Breast epithelium (tissue), 4 donors: ENCODE results near the gene CCPG1. TPM values are rescaled to one million over a fixed set of nuclear protein-coding genes. Genes with fewer than 3 reads are reported as not detected.
"Not testable (repeated sequence)": the region's sequence is repeated elsewhere in the genome, so short reads cannot be mapped to it uniquely, and the experiment has no call there.

ENCODE experiments used
- DNase-seq, 2 donors: peaks; one replicate each; pipeline ENCODE4 v3.0.0-alpha.2; 2019; ENCODE audit warnings: low spot score in 2 of 2
- H3K27ac ChIP-seq, 2 donors: fragments of 200-600 bp; sonication (generic) in 1 of 2; one replicate each; pipeline ENCODE4 v1.5.1; 2016 to 2019; ENCODE audit warnings: mild to moderate bottlenecking in 1 of 2
- H3K27me3 ChIP-seq, 2 donors: fragments of 200-600 bp; sonication (generic) in 1 of 2; one replicate each; pipeline versions ENCODE4 v1.5.1 to v1.6.0; 2017 to 2019; ENCODE audit warnings: control low read depth in 1 of 2, mild to moderate bottlenecking in 1 of 2
- H3K36me3 ChIP-seq: fragments of 200-600 bp; one replicate; pipeline ENCODE4 v1.5.1; 2019
- H3K4me1 ChIP-seq, 2 donors: fragments of 200-600 bp; sonication (generic); one replicate each; pipeline ENCODE4 v1.5.1; 2016 to 2019; ENCODE audit warnings: control low read depth in 1 of 2
- H3K4me3 ChIP-seq, 3 donors: fragments of 200-600 bp; sonication (generic); 1 replicate in 2 of 3; 2 replicates in 1 of 3; pipeline ENCODE4 v1.5.1; 2016 to 2019; ENCODE audit warnings: mild to moderate bottlenecking in 3 of 3, moderate library complexity in 2 of 3
- H3K9me3 ChIP-seq, 2 donors: fragments of 200-600 bp; sonication (generic) in 1 of 2; one replicate each; pipeline ENCODE4 v1.5.1; 2016 to 2019; ENCODE audit warnings: control low read depth in 1 of 2
- POLR2A ChIP-seq: fragments of 450-650 bp; IDR thresholded peaks from one replicate; pipeline ENCODE4 v1.6.1; 2016; ENCODE audit warnings: antibody characterized with exemption, mild to moderate bottlenecking, moderate library complexity
- POLR2AphosphoS5 ChIP-seq, 3 donors: sonication (generic); formaldehyde crosslinking; IDR thresholded peaks; one replicate each; pipeline ENCODE4 v1.6.1; 2017; ENCODE audit warnings: antibody characterized with exemption in 3 of 3
- intact Hi-C: fragments of 100-400 bp; cut with DNase I; formaldehyde crosslinking; loops from one replicate; pipeline ENCODE4 v1.15.1; 2023; ENCODE audit warnings: low total_unique reads
- total RNA-seq, 3 donors: library from RNA; depleted of rRNA; stranded (reverse); fragments of >200 nt; gene quantifications; one replicate each; pipeline ENCODE4 v1.1.0, GENCODE V29; 2016
- TF ChIP-seq, protein P1 (sequence below), 3 donors: fragments of 450-650 bp; IDR thresholded peaks; one replicate each; pipeline ENCODE4 v1.5.1; 2016 to 2017; ENCODE audit warnings: antibody characterized with exemption in 3 of 3, mild to moderate bottlenecking in 3 of 3, moderate library complexity in 3 of 3

CCPG1 gene
- total RNA-seq, 3 donors from 2014 or later = 65.9 to 82.8 (median 74.9) TPM

DNA sequence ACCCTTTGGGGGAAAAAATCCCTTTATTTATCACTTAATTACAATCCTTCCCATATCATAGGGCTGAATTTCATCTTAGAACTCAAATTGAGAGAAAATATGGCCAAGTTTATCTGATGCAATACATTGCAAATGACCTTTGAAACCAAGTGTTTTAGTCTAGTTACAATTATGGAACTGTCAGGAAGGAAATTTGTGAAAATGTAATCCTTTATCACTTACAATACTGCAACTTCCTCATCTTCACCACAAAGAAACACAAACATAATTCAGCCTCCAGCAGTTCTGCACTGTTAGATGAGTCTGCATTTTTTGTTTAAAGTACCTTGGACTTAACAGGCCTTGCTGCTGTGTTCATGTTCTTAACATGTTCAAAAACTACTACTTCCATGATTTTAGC is 4.6 kb downstream of the CCPG1 start:
- H3K36me3 ChIP-seq = no peaks in the 10 kb centered on the region
- H3K4me1 ChIP-seq = no peaks in the 10 kb centered on the region
- intact Hi-C loops = no loop called here
- H3K4me3 ChIP-seq = no peak overlapping the region
- H3K27me3 ChIP-seq = no peaks in the 10 kb centered on the region
- no peak for DNase-seq
- H3K27ac ChIP-seq = no peak overlapping the region
- TF ChIP-seq POLR2AphosphoS5 (IDR thresholded peaks at IDR 0.05) (no peak), POLR2A (no peak)
- TF ChIP-seq, protein P1, sequence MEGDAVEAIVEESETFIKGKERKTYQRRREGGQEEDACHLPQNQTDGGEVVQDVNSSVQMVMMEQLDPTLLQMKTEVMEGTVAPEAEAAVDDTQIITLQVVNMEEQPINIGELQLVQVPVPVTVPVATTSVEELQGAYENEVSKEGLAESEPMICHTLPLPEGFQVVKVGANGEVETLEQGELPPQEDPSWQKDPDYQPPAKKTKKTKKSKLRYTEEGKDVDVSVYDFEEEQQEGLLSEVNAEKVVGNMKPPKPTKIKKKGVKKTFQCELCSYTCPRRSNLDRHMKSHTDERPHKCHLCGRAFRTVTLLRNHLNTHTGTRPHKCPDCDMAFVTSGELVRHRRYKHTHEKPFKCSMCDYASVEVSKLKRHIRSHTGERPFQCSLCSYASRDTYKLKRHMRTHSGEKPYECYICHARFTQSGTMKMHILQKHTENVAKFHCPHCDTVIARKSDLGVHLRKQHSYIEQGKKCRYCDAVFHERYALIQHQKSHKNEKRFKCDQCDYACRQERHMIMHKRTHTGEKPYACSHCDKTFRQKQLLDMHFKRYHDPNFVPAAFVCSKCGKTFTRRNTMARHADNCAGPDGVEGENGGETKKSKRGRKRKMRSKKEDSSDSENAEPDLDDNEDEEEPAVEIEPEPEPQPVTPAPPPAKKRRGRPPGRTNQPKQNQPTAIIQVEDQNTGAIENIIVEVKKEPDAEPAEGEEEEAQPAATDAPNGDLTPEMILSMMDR (IDR thresholded peaks at IDR 0.05) = no peak
- no peaks in the 10 kb centered on the region for H3K9me3 ChIP-seq

DNA sequence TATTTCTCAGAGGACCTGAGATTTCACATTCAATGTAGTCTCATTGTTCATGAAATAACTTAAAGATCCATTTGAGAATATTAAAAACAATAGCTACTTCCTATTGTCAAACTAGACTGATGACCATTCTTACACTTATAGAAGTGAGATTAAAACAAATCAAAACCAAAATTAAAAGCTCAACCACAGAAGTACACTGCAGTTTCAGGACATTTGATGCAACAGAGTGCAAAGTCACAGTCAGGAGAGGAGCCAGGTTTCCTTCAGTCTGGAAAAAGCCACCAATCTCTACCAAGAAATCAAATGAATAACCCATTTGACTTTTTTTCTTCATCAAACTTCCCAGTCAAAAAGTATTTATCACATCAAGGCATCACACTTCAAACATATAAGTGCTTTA is 5.5 kb downstream of the CCPG1 start:
- Histone ChIP-seq H3K4me1 (no peaks in the 10 kb centered on the region), H3K27ac (no peak overlapping the region), H3K4me3 (no peak overlapping the region), H3K27me3 (no peaks in the 10 kb centered on the region), H3K36me3 (no peaks in the 10 kb centered on the region), H3K9me3 (no peaks in the 10 kb centered on the region)
- intact Hi-C loops = no loop called here
- no peak for DNase-seq
- no peak for TF ChIP-seq POLR2A

DNA sequence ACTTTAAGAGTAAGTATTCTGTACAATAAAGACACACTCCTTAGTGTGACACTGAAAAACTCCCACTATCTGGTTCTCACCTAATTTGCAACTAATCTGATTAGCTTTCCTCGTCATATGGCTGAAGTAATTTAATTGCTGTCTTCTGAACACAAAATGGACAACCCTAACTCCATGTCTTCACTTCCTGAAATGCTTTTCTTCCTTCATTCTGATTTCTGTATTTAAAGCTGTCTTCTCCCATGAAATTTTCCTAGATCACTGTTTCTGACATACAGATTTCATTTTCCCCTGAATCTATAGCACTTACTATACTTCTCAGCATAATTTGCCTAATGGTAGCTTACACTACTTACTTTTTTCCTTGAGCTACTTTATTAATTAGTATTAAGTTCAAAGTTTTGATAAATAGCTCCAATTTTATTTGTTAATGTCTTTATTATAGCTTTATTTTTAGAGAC is 6.3 kb downstream of the CCPG1 start:
- no peak for DNase-seq
- H3K4me3 ChIP-seq = no peak overlapping the region
- H3K4me1 ChIP-seq = no peaks in the 10 kb centered on the region
- no peaks in the 10 kb centered on the region for H3K9me3 ChIP-seq
- H3K36me3 ChIP-seq = no peaks in the 10 kb centered on the region
- no peak for TF ChIP-seq POLR2A
- TF ChIP-seq POLR2AphosphoS5 (IDR thresholded peaks at IDR 0.05) = no peak
- TF ChIP-seq, protein P1 (IDR thresholded peaks at IDR 0.05) = no peak
- intact Hi-C loops = no loop called here
- no peak overlapping the region for H3K27ac ChIP-seq
- no peaks in the 10 kb centered on the region for H3K27me3 ChIP-seq

DNA sequence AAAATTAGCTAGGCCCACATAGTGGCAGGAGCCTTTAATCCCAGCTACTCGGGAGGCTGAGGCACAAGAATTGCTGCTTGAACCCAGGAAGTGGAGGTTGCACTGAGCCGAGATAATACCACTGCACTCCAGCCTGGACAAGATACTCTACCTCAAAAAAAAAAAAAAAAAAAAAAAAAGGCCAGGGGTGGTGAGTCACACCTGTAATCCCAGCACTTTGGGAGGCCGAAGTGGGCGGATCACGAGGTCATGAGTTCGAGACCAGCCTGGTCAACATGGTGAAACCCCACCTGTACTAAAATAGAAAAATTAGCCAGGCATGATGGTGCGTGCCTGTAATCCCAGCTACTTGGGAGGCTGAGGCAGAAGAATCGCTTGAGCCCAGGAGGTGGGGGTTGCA is 8.1 kb downstream of the CCPG1 start:
- intact Hi-C loops = not testable (repeated sequence)

DNA sequence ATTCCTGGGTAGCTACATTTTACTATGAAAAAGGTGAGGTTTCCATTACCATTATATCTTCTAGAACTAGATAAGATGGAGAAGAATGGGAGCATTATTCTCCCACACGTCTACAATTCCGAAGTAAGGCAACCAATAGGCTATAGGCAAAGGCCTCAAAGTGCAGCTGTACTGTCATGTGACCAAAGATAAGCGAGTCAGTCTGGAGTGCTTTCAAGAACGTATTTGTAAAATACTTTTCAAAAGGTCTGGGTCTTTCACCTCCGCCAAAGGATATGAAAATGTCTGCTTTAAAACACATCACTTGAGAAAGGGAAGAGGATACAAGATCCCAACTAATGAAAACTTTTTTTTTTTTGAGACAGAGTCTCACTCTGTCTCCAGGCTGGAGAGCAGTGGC is 9.9 kb downstream of the CCPG1 start:
- TF ChIP-seq POLR2A (no peak), POLR2AphosphoS5 (IDR thresholded peaks at IDR 0.05) (no peak)
- TF ChIP-seq, protein P1 (IDR thresholded peaks at IDR 0.05) = no peak
- Histone ChIP-seq H3K4me1 (no peaks in the 10 kb centered on the region), H3K4me3 (no peak overlapping the region), H3K9me3 (no peaks in the 10 kb centered on the region), H3K36me3 (no peaks in the 10 kb centered on the region), H3K27me3 (no peaks in the 10 kb centered on the region), H3K27ac (no peak overlapping the region)
- intact Hi-C loops = no loop called here
- DNase-seq = no peak

More for the DNA sequence above, 8.1 kb downstream of the CCPG1 start:
- DNase-seq, H3K27me3 ChIP-seq, H3K9me3 ChIP-seq, H3K27ac ChIP-seq, H3K4me3 ChIP-seq, H3K4me1 ChIP-seq, H3K36me3 ChIP-seq: not testable (repeated sequence)

DNA sequence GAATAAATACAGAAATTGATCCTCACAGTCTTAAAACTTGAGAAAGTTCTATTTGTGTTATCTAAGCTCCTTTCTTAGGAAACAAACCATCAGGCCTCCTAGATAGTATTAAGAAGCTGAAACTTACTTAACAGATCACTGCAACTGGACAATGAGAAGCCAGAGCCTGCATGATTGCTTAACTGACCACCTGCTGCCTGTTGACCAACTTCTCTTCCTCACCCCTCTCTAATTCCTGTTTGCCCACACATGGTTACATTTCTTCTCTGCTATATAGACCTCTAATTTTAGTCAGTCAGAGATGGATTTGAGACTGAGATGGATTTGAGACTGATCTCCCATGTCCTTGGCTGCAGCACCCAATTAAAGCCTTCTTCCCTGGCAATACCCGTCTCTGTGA is 13.5 kb downstream of the CCPG1 start:
- TF ChIP-seq, protein P1 (IDR thresholded peaks at IDR 0.05) = no peak
- TF ChIP-seq POLR2AphosphoS5 (IDR thresholded peaks at IDR 0.05) (no peak), POLR2A (no peak)
- no peaks in the 10 kb centered on the region for H3K27me3 ChIP-seq
- H3K36me3 ChIP-seq = no peaks in the 10 kb centered on the region
- H3K4me3 ChIP-seq = no peak overlapping the region
- no peak for DNase-seq
- intact Hi-C loops = no loop called here
- no peaks in the 10 kb centered on the region for H3K9me3 ChIP-seq
- no peak overlapping the region for H3K27ac ChIP-seq
- H3K4me1 ChIP-seq = no peaks in the 10 kb centered on the region
